ENCODE measurements around the gene HACD1. TPM values are rescaled to one million over a fixed set of nuclear protein-coding genes. Genes with fewer than 3 reads are reported as not detected.

Gene HACD1
- total and polyA plus RNA-seq, 9 donors, result 4.8 to 13.6 (median 7.5) TPM

DNA sequence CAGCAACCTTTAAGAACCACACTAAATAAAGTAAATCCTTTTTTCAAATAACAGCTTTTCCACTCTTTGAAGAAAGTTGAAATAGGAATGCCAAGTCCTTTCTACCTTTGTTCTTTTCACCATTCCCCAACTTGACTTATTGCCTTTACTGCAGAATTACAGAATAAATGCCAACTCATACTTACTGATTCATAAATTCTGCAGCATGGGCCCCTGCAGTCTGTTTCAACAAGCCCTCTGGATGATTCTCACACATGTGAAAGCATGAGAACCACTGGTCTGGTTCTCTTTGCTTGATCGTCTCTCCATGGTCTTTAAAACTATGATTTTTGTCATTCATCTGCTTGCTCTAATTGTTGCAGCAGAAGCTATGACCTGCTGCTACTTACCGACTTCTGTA, 56.1 kb downstream of the HACD1 start:
- Histone ChIP-seq H3K36me3 (no peaks in the 10 kb centered on the region), H3K27ac (no peak overlapping the region), H3K4me1 (ENCODE audit: insufficient read depth) (no peaks in the 10 kb centered on the region), H3K9me3 (no peaks in the 10 kb centered on the region), H3K4me3 (no peak overlapping the region), H3K27me3 (no peaks in the 10 kb centered on the region)
- intact Hi-C loops (cut with DNase I), result no loop called here
- no peak for DNase-seq
- TF ChIP-seq EP300 (IDR thresholded peaks at IDR 0.05) (no peak), POLR2A (IDR thresholded peaks at IDR 0.05) (no peak), CTCF (IDR thresholded peaks at IDR 0.05) (no peak)
- WGBS, 3 donors, result 84 to 93% (median 90%) methylated on average over 2 of the region's 2 CpGs

DNA sequence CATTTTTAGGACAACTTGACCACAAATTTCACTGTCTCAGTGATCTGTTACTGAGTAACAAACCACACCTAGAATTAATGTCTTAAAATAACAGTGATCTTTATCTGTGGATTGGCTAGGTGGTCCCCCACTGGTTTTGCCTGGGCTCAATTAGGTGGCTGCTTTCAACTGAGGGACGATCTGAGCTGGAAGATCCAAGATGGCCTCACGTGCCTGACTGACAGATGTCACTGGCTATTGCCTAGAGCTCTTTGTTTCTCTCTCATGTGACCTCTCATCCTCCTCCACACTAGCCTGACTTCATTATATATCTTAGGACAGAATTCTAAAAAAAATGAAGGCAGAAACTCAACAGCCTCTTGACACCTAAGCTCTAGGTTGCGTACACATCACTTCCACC, 59.7 kb downstream of the HACD1 start:
- no peaks in the 10 kb centered on the region for H3K36me3 ChIP-seq
- no peak for DNase-seq
- TF ChIP-seq CTCF (IDR thresholded peaks at IDR 0.05) (no peak), EP300 (IDR thresholded peaks at IDR 0.05) (no peak), POLR2A (IDR thresholded peaks at IDR 0.05) (no peak)
- H3K4me3 ChIP-seq, result no peak overlapping the region
- H3K9me3 ChIP-seq, result no peaks in the 10 kb centered on the region
- no peaks in the 10 kb centered on the region for H3K4me1 ChIP-seq (ENCODE audit: insufficient read depth)
- no peak overlapping the region for H3K27ac ChIP-seq
- intact Hi-C loops (cut with DNase I), result no loop called here
- H3K27me3 ChIP-seq, result no peaks in the 10 kb centered on the region
- 73 to 82% (median 74%) methylated on average over 3 of the region's 3 CpGs for WGBS, 3 donors

GRCh38 chr10:17548770-17549169, 68.4 kb downstream of the HACD1 start:
- intact Hi-C loops (cut with DNase I), result no loop called here

GRCh38 chr10:17548162-17548561, 69.0 kb downstream of the HACD1 start:
- Histone ChIP-seq H3K27ac (no peak overlapping the region), H3K36me3 (no peaks in the 10 kb centered on the region), H3K4me1 (ENCODE audit: insufficient read depth) (no peaks in the 10 kb centered on the region), H3K4me3 (no peak overlapping the region), H3K9me3 (no peaks in the 10 kb centered on the region), H3K27me3 (no peaks in the 10 kb centered on the region)
- TF ChIP-seq POLR2A (IDR thresholded peaks at IDR 0.05), result no peak
- TF ChIP-seq EP300 (IDR thresholded peaks at IDR 0.05), result no peak
- TF ChIP-seq CTCF (IDR thresholded peaks at IDR 0.05), result no peak
- 44 to 58% (median 55%) methylated on average over 2 of the region's 2 CpGs for WGBS, 3 donors
- no peak for DNase-seq
- intact Hi-C loops (cut with DNase I), result no loop called here

More at GRCh38 chr10:17548770-17549169, 68.4 kb downstream of the HACD1 start:
- no peak for TF ChIP-seq EP300 (IDR thresholded peaks at IDR 0.05)
- TF ChIP-seq POLR2A (IDR thresholded peaks at IDR 0.05), result no peak
- no peak for TF ChIP-seq CTCF (IDR thresholded peaks at IDR 0.05)
- H3K9me3 ChIP-seq, result no peaks in the 10 kb centered on the region
- H3K27ac ChIP-seq, result no peak overlapping the region
- no peak for DNase-seq
- H3K36me3 ChIP-seq, result no peaks in the 10 kb centered on the region
- H3K27me3 ChIP-seq, result no peaks in the 10 kb centered on the region
- H3K4me1 ChIP-seq (ENCODE audit: insufficient read depth), result no peaks in the 10 kb centered on the region
- 6 to 9% (median 7%) methylated on average over 3 of the region's 3 CpGs for WGBS, 3 donors
- H3K4me3 ChIP-seq, result no peak overlapping the region

DNA sequence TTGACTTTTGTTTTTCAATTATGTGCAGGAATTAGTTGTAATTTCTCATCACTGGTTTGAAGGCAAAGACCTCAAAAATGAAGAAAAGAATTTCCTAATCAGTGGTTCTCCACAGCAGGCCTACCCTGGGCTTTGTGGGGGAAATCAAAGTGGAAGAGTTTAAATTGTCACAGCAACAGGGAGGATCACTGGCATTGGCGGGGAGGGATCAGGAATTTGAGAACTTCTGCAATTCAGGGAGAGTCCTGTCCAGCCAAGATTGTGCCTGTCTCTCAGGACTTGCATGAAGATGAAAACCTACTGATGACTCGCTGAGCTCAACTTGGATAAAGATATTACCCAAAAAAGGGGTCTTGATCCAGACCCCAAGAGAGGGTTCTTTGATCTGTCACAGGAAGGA, 70.1 kb downstream of the HACD1 start:
- no peak for TF ChIP-seq CTCF (IDR thresholded peaks at IDR 0.05)
- no peak for TF ChIP-seq EP300 (IDR thresholded peaks at IDR 0.05)
- TF ChIP-seq POLR2A (IDR thresholded peaks at IDR 0.05), result no peak
- 86 to 95% (median 90%) methylated on average over 2 of the region's 2 CpGs for WGBS, 3 donors
- no peak for DNase-seq
- intact Hi-C loops (cut with DNase I), result no loop called here
- Histone ChIP-seq H3K27me3 (no peaks in the 10 kb centered on the region), H3K36me3 (no peaks in the 10 kb centered on the region), H3K4me1 (ENCODE audit: insufficient read depth) (no peaks in the 10 kb centered on the region), H3K27ac (no peak overlapping the region), H3K4me3 (no peak overlapping the region), H3K9me3 (no peaks in the 10 kb centered on the region)
